ENCODE data around the gene ACADVL. TPM values are rescaled to one million over a fixed set of nuclear protein-coding genes. Genes with fewer than 3 reads are reported as not detected.

Gene ACADVL
- 253 and 331 TPM in 2 replicates for total RNA-seq

GRCh38 chr17:7219812-7220592 is at the start of gene ACADVL, which contains the start of gene DLG4:
TSS of gene ACADVL (plus strand) at chr17:7219938. CDS start at chr17:7219985, 47 bp downstream.
TSS of gene DLG4 (minus strand) at chr17:7219836.

GRCh38 chr17:7179317-7180254 is 40.2 kb upstream of the ACADVL start, which contains the start of gene ASGR1:
TSS of gene ASGR1 (minus strand) at chr17:7179370. CDS start at chr17:7178563, 807 bp downstream.

DNA sequence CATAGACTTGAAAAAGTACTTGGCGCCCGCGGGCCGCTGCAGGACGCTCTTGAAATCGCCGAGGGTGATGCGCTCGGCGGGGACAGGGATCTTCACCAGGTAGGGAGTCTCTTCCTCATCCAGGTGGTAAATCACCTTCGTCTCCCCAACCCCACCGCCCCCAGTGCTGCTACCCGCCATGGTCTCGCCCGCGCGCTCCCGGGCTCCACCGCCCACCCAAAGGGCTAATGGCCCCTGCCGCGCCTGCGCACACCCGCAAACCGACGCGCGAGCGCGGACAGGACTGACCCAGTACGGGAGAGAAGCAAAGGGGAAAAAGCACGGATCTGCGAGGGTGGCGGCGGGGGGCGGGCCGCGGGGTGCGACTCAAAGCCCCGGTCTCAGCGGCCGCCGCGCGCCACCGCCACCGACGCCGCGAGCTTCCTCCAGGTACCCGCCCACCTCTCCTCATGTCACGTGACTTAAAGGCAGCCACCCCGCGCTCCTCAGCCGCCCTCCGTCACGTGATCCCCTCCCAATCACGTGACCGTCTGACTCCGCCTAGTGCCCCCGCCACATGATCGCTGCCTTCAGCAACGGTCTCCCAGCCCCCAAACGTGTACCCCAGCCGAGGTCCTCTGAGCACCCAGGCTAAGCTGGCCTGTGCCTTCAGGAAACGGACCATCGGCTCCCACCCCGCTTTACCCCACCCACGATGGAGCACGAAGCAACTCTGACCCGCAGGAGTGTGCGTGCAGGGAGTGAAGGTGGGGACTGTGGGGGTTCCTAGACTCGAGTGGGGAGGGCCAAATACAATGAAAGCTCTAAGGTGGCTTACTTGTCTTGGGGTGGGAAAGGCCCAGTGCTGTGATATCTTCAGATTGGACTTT is 14.6 kb downstream of the ACADVL start, which contains the start of gene DVL2:
DVL2 (minus strand) TSS at position 435 of the 869 bp plus-strand sequence; CDS start at position 180, 255 bp downstream.

GRCh38 chr17:7239091-7240027 is 19.6 kb downstream of the ACADVL start, which contains the start of gene PHF23:
TSS of gene PHF23 (minus strand) at chr17:7239457. CDS start at chr17:7239279, 178 bp downstream.

DNA sequence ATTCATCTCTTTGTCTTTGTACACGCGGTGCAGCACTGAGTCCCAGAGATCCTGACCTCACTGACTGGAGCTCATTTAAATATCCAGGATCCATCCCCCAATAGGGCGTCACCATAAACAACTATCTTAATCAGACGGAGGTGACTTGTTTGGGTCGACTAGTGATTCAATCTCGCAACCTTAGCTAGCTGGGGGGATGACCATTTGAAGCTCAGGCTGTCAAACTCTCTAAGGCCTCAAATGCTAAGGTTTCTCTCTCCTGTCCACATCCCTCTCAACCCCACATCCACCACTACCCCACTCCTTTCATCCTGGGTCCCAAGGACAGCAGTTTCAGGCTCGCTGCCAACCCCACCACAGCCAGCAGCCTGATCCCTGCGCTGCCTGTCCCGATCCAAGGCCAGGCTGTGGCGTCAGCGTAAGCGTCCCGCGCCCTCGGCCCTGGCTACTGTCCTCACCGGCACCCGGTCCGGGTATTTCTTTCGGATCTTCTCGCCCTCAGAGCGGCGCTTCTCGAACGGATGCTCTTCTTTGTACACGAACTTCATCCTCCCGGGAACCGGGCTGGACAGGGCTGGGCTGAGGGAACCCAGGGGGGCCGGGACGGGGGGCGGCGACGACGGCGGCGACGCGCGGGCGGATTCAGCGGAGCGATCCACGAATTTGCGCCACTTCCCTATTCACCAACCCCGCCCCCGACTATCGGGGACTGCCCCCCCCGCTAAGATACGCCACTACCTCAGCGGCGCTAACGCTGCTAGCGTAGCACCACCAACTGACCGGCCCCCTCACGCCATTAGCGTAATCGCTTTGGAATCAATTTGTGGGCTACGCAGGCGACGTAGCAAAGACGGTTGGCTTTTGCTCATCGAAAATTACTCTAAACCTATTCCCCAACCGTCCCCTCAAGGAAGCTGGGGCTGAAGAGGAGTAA is 22.3 kb downstream of the ACADVL start, which contains the start of gene GABARAP:
GABARAP (minus strand) TSS at position 667 of the 934 bp plus-strand sequence; CDS start at position 548, 119 bp downstream.

GRCh38 chr17:7251661-7252175 is 32.0 kb downstream of the ACADVL start, which contains the start of gene CTDNEP1:
TSS of gene CTDNEP1 (minus strand) at chr17:7251734. CDS start at chr17:7251296, 438 bp downstream.

GRCh38 chr17:7252176-7253043 is 32.7 kb downstream of the ACADVL start, which contains the start of gene ELP5:
TSS of gene ELP5 (plus strand) at chr17:7252215. CDS start at chr17:7252551, 336 bp downstream.

DNA sequence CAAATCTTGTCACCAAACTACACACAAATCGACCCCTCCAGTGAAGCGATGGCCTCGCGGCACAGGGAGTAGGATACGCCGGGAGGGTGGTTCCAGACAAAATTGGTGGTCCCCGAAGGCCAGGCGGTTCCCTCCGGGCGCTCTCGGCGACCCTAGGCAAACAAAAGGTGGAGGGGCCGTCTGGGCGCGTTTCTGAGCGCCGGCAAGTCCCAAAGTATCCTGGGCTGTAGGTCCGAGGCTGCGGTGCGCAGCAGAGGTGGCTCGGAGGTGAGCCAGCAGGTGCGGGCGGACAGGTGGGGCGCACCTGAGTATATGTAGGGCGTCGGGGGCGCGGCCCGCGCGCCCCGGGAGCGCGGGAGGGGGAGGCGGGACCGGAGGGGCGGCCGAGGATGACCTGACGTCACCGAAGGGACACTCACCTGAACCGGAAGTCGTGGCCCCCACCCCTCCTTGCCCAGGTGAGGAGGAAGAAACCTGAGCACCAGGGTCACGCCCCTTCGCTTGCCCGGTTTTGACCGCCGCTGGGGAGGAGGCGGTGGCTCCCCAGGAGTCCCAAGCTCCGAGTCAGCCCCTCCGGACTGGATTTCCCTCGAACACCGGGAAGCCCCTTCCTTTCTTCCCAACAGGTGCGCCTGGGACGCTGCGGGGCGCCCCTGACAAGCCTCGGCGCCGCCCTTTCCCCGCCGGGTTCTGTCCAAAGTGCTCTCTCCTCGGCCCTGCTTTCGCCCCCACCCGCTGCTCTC is 42.6 kb downstream of the ACADVL start, which contains the start of gene CLDN7:
CLDN7 (minus strand) TSS at position 287 of the 743 bp plus-strand sequence. CDS start 435 bp downstream, outside the sequence.

Other genes starting within 250 kb of the ACADVL start
- gene ALOX12, start 223.9 kb upstream of the ACADVL start, total RNA-seq: not detected in 2 replicates
- 88.2 and 97.8 TPM in 2 replicates for gene RNASEK, start 207.3 kb upstream of the ACADVL start, total RNA-seq
- gene BCL6B, start 196.9 kb upstream of the ACADVL start, total RNA-seq: 0.20 and 0.36 TPM in 2 replicates
- gene SLC16A13, start 183.9 kb upstream of the ACADVL start, total RNA-seq: 0.85 and 1.1 TPM in 2 replicates
- gene SLC16A11, start 175.8 kb upstream of the ACADVL start, total RNA-seq: 0.10 and 0.13 TPM in 2 replicates
- not detected in 2 replicates for gene CLEC10A, start 139.7 kb upstream of the ACADVL start, total RNA-seq
- gene ASGR2, start 105.1 kb upstream of the ACADVL start, total RNA-seq: not detected in 2 replicates
- gene ASGR1, start 40.6 kb upstream of the ACADVL start, total RNA-seq: 0.26 and 0.43 TPM in 2 replicates
- 38.6 and 51.8 TPM in 2 replicates for gene DLG4, start 102 bp upstream of the ACADVL start, total RNA-seq
- 57.9 and 79.4 TPM in 2 replicates for gene DVL2, start 14.6 kb downstream of the ACADVL start, total RNA-seq
- 36.2 and 41.9 TPM in 2 replicates for gene PHF23, start 19.5 kb downstream of the ACADVL start, total RNA-seq
- gene GABARAP, start 22.5 kb downstream of the ACADVL start, total RNA-seq: 152 and 153 TPM in 2 replicates
- 71.7 and 85.0 TPM in 2 replicates for gene CTDNEP1, start 31.8 kb downstream of the ACADVL start, total RNA-seq
- gene ELP5, start 32.3 kb downstream of the ACADVL start, total RNA-seq: 23.6 and 23.8 TPM in 2 replicates
- 0.33 and 0.65 TPM in 2 replicates for gene CLDN7, start 42.5 kb downstream of the ACADVL start, total RNA-seq
- 0.10 and 0.13 TPM in 2 replicates for gene SLC2A4, start 61.8 kb downstream of the ACADVL start, total RNA-seq
- gene YBX2, start 74.7 kb downstream of the ACADVL start, total RNA-seq: 0.07 TPM in 1 of 2 replicates, not detected in the other
- gene EIF5A, start 87.7 kb downstream of the ACADVL start, total RNA-seq: 351 and 391 TPM in 2 replicates
- 20.3 and 20.4 TPM in 2 replicates for gene GPS2, start 95.4 kb downstream of the ACADVL start, total RNA-seq
- 21.6 and 31.2 TPM in 2 replicates for gene NEURL4, start 109.4 kb downstream of the ACADVL start, total RNA-seq
- gene ACAP1, start 116.6 kb downstream of the ACADVL start, total RNA-seq: 0.33 and 0.99 TPM in 2 replicates
- gene KCTD11, start 132.2 kb downstream of the ACADVL start, total RNA-seq: 13.4 and 14.2 TPM in 2 replicates
- gene TMEM95, start 135.2 kb downstream of the ACADVL start, total RNA-seq: not detected in 2 replicates
- 0.20 and 0.26 TPM in 2 replicates for gene TNK1, start 161.2 kb downstream of the ACADVL start, total RNA-seq
- 52.9 and 58.3 TPM in 2 replicates for gene PLSCR3, start 174.6 kb downstream of the ACADVL start, total RNA-seq
- gene TMEM256, start 184.2 kb downstream of the ACADVL start, total RNA-seq: 57.9 and 74.2 TPM in 2 replicates
- 23.7 and 28.4 TPM in 2 replicates for gene NLGN2, start 187.9 kb downstream of the ACADVL start, total RNA-seq
- not detected in 2 replicates for gene SPEM1, start 200.4 kb downstream of the ACADVL start, total RNA-seq
- not detected in 2 replicates for gene SPEM2, start 205.7 kb downstream of the ACADVL start, total RNA-seq
- gene SPEM3, start 208.9 kb downstream of the ACADVL start, total RNA-seq: not detected in 2 replicates
- gene TMEM102, start 215.5 kb downstream of the ACADVL start, total RNA-seq: 2.5 and 3.2 TPM in 2 replicates
- 12.9 and 16.7 TPM in 2 replicates for gene FGF11, start 219.6 kb downstream of the ACADVL start, total RNA-seq
- gene CHRNB1, start 225.1 kb downstream of the ACADVL start, total RNA-seq: 5.2 and 6.7 TPM in 2 replicates